ENCODE data around the gene TRPT1.

The TRPT1 gene, protein sequence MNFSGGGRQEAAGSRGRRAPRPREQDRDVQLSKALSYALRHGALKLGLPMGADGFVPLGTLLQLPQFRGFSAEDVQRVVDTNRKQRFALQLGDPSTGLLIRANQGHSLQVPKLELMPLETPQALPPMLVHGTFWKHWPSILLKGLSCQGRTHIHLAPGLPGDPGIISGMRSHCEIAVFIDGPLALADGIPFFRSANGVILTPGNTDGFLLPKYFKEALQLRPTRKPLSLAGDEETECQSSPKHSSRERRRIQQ

GRCh38 chr11:64225608-64226506 lies at the start of gene TRPT1, which contains the start of gene NUDT22:
Gene TRPT1, minus strand, starts transcription at chr11:64226186. Its CDS starts 326 bp downstream, at chr11:64225860.
Gene NUDT22, plus strand, starts transcription at chr11:64226274. Its CDS starts 379 bp downstream, at chr11:64226653.
- peak; percentile 83 for DNase-seq (ENCODE audit: low spot score)

- DNase-seq (ENCODE audit: low spot score), result no peak
These were observed 49.2 kb upstream of the TRPT1 start for GRCh38 chr11:64275031-64275800.

DNA sequence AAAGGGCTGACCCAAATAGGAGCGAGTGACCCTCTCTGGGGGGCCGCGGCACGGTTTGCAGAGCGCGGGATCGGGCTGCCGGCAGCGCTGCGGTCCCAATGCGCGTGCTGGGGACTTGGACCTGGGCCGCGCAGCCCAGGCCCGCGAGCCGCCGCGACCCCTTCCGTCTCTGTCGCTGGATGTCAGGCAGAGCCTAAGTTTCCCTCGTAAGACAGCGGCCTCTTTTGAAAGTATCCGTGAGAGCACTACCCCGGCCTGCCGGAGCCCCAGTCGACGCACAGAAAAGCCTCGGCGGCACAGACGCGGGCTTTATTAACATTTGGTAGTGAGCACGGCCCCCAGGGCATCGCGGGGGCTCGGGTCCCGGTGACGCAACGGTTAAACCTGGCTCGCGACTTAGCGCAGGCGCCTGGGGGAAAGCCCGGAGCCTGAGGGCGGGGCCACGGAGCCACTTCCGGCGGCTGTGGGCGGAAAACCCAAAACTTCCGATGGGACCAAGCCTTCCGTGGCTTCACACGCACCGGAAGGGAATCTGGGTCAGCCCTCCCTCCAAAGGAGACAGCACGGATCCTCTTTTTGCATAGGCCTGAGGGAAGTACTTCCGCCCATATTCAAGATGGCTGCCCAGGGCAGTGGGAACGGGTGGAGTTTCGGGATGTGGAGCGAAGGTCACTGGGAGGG lies 43.7 kb upstream of the TRPT1 start:
- peak; percentile 100 for DNase-seq (ENCODE audit: low spot score)

DNA sequence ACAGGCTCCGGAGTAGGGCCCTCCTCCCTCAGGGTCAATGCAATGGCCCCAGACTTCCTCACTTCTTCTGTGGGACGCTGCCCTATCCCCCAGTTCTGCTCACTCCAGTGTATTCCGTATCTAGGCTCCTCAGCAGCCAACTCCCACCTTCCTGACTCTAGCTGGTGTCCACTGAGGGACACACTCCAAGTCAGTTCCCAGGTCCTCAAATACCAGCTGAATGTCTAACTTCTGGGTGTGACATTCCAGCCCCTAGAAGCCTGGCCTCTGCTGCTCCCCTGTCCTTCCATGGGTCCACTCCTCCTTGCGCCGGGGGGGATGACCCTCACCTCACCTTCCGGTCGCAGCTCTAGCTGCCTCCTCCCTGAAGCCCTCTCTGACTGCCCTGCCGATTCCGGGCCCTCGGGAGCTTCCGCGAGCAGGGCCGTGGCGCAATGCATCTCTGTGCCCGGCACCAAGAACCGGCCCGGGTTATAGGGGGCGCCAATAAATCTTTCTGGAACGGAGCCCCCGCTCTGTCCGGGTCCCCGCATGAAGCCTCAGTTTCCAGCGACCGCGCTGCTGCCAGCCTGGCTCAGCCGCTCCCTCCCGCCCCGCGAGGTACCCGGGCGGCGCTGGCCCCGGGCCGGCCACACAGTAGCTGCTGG lies 43.0 kb upstream of the TRPT1 start:
- no peak for DNase-seq (ENCODE audit: low spot score)

- DNase-seq (ENCODE audit: low spot score), result no peak
These were observed 42.3 kb upstream of the TRPT1 start for GRCh38 chr11:64268025-64268892.

DNA sequence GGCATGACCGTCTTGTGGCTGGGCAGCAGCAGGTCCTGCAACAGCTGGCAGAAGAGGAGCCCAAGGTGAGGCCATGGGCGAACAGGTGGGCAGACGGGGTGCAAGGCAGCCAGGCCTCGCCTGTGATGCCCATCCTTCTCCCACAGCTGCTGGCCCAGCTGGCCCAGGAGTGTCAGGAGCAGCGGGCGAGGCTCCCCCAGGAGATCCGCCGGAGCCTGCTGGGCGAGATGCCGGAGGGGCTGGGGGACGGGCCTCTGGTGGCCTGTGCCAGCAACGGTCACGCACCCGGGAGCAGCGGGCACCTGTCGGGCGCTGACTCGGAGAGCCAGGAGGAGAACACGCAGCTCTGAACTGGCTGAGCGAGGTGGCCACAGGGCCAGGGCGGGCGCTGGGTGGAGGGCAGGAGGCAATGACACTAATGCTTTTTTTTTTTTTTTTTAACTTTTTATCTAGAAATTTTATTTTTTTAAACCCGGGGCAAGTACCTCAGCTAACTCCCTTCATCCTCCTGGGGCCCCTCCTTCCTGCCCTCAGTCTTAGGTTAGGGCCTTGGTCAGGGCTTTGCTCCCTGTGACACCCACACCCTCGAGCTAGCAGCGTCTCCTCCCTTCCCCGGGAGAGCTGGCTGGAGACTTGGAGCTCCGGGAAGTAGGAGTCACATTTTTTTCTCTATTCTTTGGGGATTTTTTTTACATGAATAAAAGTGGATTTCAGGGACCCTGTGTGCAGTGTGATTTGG lies 41.4 kb upstream of the TRPT1 start:
- DNase-seq (ENCODE audit: low spot score), result no peak

- DNase-seq (ENCODE audit: low spot score), result no peak
These were observed 40.4 kb upstream of the TRPT1 start for GRCh38 chr11:64266339-64266738.

- no peak for DNase-seq (ENCODE audit: low spot score)
These were observed 39.5 kb upstream of the TRPT1 start for GRCh38 chr11:64265176-64266160.

DNA sequence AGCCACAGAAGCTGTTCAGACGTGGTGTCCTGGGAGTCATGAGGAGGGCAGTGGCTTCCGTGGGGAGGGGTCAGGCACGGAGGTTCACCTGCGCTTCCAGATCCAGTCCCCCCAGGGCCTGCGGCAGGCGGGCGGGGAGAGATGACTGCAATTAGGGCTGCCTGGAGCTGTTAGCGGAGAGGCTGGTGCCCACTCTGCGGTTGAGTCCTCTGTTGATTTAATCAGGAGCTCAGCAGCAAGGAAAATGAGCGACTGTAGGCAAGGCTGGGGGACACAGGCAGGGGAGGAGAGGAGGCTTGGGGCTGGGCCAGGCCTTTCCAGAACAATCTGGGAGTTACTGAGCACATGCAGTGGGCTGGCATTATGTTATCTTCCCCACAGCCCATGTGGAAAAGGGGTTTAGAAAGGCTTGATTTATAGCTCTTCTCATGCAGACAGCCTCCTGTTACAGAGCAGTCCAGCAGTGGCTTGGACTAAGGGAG lies 38.4 kb upstream of the TRPT1 start:
- no peak for DNase-seq (ENCODE audit: low spot score)

GRCh38 chr11:64263947-64264317 lies 37.9 kb upstream of the TRPT1 start:
- no peak for DNase-seq (ENCODE audit: low spot score)

DNA sequence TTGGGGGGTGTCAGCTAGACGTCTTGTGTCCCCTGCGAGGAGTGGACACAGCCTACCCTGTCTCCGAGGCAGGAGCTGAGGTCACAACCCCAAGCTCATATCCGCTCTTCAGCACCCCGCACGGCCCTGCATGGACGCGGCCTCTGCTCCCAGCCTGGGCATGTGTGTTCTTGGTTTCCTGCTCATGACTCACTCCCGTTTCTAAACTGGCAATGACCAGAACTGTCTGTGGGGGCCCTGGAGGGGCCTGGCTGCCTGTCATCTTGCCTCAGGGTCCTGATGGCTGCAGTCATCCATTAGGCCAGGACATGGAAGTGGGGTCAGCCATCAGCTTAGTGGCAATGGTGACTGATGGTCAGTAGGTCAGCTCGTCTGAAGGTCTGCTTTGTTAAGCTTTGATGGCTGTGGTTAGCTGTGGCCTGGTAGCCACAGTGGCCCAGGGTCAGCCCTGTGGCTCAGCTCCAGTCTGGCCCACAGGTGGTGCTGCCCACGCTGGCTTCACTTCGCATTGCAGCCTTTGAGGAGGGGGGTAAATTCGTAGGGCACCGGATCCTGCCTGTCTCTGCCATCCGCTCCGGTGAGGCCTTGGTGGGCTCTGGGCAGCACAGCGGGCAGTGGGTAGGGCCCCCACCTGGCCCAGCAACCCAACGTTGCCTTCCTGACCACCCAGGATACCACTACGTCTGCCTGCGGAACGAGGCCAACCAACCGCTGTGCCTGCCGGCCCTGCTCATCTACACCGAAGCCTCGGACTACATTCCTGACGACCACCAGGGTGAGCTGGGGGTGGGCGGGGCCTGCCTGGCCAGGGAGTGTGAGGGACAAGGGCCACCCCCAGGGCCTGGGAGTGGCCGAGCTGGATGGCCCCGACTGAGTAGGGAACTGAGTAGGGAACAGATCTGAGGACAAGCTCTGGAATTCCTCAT lies 37.3 kb upstream of the TRPT1 start:
- no peak for DNase-seq (ENCODE audit: low spot score)

GRCh38 chr11:64262271-64263002 lies 36.5 kb upstream of the TRPT1 start:
- DNase-seq (ENCODE audit: low spot score), result no peak

DNA sequence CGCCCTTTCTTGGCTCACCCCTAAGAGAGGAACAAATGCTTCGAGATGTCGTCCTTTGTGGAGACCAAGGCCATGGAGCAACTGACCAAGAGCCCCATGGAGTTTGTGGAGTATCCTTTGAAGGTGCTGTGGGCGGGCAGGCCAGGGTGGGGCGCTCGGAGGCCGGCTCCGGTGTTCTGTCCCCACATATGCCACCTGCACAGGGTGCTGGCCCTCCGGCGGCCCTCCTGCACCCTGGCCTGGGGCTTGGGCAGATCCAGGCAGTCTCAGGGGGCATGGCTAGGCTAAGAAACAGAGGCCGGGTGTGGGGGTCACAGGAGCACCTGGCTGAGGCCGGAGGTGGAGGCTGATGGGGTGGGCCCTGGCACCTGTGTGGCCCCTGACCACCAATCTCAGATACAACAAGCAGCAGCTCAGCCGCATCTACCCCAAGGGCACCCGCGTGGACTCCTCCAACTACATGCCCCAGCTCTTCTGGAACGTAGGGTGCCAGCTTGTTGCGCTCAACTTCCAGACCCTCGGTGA lies 35.6 kb upstream of the TRPT1 start:
- no peak for DNase-seq (ENCODE audit: low spot score)

DNA sequence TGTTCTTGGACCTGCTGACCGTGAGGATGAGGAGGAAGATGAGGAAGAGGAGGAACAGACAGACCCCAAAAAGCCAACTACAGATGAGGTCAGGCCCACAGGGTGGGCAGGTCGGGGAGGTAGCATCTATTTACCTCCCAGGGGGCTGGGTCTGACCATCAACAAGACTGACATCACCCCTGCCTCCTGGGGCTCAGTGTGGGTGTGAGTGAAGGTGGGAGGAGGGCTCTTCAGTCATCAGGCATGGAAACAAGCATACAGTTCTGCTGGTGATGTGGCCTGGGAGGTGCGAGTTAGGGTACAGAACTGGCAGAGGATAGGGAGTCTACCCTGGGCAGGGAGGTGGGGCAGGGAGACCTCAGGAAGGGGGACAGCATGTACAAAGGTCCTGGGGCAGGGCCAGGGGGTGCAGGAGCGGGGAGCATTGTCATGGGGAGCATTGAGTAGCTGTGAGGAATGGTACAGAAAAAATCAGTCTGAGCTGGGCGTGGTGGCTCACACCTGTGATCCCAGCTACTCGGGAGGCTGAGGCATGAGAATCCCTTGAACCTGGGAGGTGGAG lies 34.2 kb upstream of the TRPT1 start:
- no peak for DNase-seq (ENCODE audit: low spot score)

DNA sequence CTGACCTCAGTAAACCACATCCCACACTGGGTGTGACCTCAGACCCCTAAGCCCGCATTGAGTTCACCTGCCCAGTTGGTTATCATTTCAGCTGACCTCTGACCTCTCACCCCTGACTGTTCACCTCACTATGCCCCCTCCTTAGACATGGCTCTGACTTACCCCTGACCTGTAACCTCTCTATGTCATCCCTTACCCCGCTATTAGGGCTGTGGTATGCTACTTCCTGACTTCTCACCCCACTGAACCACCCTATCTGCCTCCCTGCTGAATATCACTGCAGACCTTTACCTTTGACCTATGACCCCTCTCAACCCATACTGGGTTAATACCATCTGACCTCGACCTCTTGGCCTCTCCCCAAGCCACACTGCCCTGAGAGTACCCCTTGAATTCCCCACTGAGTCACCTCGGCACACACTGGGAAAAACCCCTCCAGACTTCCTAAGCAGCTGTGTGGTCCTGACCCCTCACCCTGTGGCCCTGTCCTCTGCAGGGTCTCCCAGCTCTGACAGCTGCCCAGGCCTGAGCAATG lies 33.6 kb upstream of the TRPT1 start:
- DNase-seq (ENCODE audit: low spot score), result no peak

Measured in putamen (tissue), 1 donor.